T-cell (primary cell): ENCODE results near the gene ADD3. TPM values are rescaled to one million over a fixed set of nuclear protein-coding genes. Genes with fewer than 3 reads are reported as not detected.

Experiments used
- ATAC-seq, 4 experiments: fragments of 200-7000 bp in 3 of 4; fragments of 150-1000 bp in 1 of 4; cut with Tn5 transposase; replicated peaks in 1 of 4; 1 replicate in 3 of 4; 2 replicates in 1 of 4; pipeline ENCODE4 v1.10.0; 2021; ENCODE audit warnings: moderate library complexity in 3 of 4, mild to moderate bottlenecking in 2 of 4, moderate number of reproducible peaks in 1 of 4
- CTCF ChIA-PET, 2 donors: fragments of 300-600 bp; sonication (Branson Sonifier 250); formaldehyde crosslinking; loops; one replicate each; lab custom pipeline; 2022; ENCODE audit warnings: antibody characterized with exemption in 2 of 2; lab: Charles Lee
- POLR2A ChIA-PET, 2 donors: fragments of 300-600 bp; sonication (Branson Sonifier 250); formaldehyde crosslinking; loops; one replicate each; lab custom pipeline; 2022; ENCODE audit warnings: antibody characterized with exemption in 2 of 2; lab: Charles Lee
- DNase-seq, 35 experiments: peaks; one replicate each; pipeline versions ENCODE4 v3.0.0 to v3.0.0-alpha.2; 2013 to 2023
- H3K27ac ChIP-seq: one replicate; pipeline ENCODE4 v1.5.1; 2013; ENCODE audit warnings: low read length
- H3K27me3 ChIP-seq, 2 experiments: replicated peaks in 1 of 2; 1 replicate in 1 of 2; 2 replicates in 1 of 2; pipeline versions ENCODE4 v1.6.1 to v1.7.0; 2013; ENCODE audit warnings: low read length in 1 of 2, mixed read lengths in 1 of 2; ENCODE audit not compliant: control insufficient read depth in 2 of 2, insufficient read depth in 2 of 2; ENCODE audit errors: extremely low read depth in 1 of 2
- H3K36me3 ChIP-seq, 2 donors: 1 replicate in 1 of 2; 2 replicates in 1 of 2; pipeline versions ENCODE4 v1.6.1 to v1.7.0; 2013; ENCODE audit warnings: low read length in 1 of 2; ENCODE audit not compliant: control insufficient read depth in 2 of 2, insufficient read depth in 1 of 2; ENCODE audit errors: extremely low read depth in 1 of 2
- H3K4me1 ChIP-seq, 2 experiments: 1 replicate in 1 of 2; 2 replicates in 1 of 2; pipeline versions ENCODE4 v1.6.1 to v1.7.0; 2013; ENCODE audit warnings: low read length in 2 of 2, mixed read lengths in 1 of 2; ENCODE audit not compliant: insufficient read depth in 2 of 2, control insufficient read depth in 1 of 2; ENCODE audit errors: extremely low read depth in 1 of 2
- H3K4me3 ChIP-seq, 2 donors: 1 replicate in 1 of 2; 2 replicates in 1 of 2; pipeline versions ENCODE4 v1.5.1 to v1.7.0; 2013; ENCODE audit warnings: mild to moderate bottlenecking in 2 of 2, low read length in 1 of 2, moderate library complexity in 1 of 2; ENCODE audit not compliant: control insufficient read depth in 1 of 2; ENCODE audit errors: extremely low read depth in 1 of 2
- H3K9me3 ChIP-seq: 2 replicates; pipeline ENCODE4 v1.7.0; 2013
- H3K27ac Mint-ChIP-seq, 2 donors: one replicate each; pipeline ENCODE4 v1.8.0; 2020 to 2021; ENCODE audit warnings: mild to moderate bottlenecking in 2 of 2, mixed read lengths in 2 of 2
- H3K27me3 Mint-ChIP-seq, 2 donors: one replicate each; pipeline ENCODE4 v1.8.0; 2021 to 2022; ENCODE audit warnings: mixed read lengths in 2 of 2
- H3K36me3 Mint-ChIP-seq: one replicate; pipeline ENCODE4 v1.8.0; 2021; ENCODE audit warnings: mixed read lengths
- H3K4me1 Mint-ChIP-seq, 3 donors: one replicate each; pipeline ENCODE4 v1.8.0; 2020 to 2022; ENCODE audit warnings: mixed read lengths in 3 of 3, mild to moderate bottlenecking in 1 of 3
- H3K4me3 Mint-ChIP-seq, 3 donors: one replicate each; pipeline ENCODE4 v1.8.0; 2020 to 2022; ENCODE audit warnings: mild to moderate bottlenecking in 3 of 3, mixed read lengths in 3 of 3, moderate library complexity in 3 of 3
- H3K9me3 Mint-ChIP-seq, 3 donors: one replicate each; pipeline ENCODE4 v1.8.0; 2020 to 2022; ENCODE audit warnings: mixed read lengths in 3 of 3
- WGBS: methylation state at CpG from one replicate; pipeline ENCODE4 v1.1.5; 2013; ENCODE audit warnings: missing lambda C conversion rate; ENCODE audit not compliant: insufficient coverage; 5-methylcytosine and 5-hydroxymethylcytosine counted together
- total RNA-seq, 35 experiments: library from RNA in 6 of 35; stranded (reverse) in 6 of 35; fragments of 120-200 nt in 1 of 35; gene quantifications; one replicate each; pipeline versions ENCODE4 v1.2.1 to v1.2.4 and lab custom pipeline; 2013 to 2026

Gene ADD3
- total RNA-seq, 5 donors from 2014 or later (not counting 1 experiment from before 2014, with no cell fraction given), result 296 to 481 (median 303) TPM

- no CpG with 5 or more reads among the region's 1 CpG for WGBS
- Mint-ChIP-seq H3K4me1 (peaks cover 0 to 2% (median 0%) of the 10 kb centered on the region in 3 donors), H3K27me3 (no peaks in the 10 kb centered on the region), H3K36me3 (no peaks in the 10 kb centered on the region), H3K9me3 (no peaks in the 10 kb centered on the region), H3K4me3 (no peak overlapping the region), H3K27ac (no peak overlapping the region)
- Histone ChIP-seq H3K4me1 (no peaks in the 10 kb centered on the region), H3K27me3 (no peaks in the 10 kb centered on the region), H3K9me3 (no peaks in the 10 kb centered on the region), H3K27ac (no peak overlapping the region), H3K4me3 (no peak overlapping the region), H3K36me3 (no peaks in the 10 kb centered on the region)
- POLR2A ChIA-PET, result no interaction called here
- no peak for ATAC-seq
- DNase-seq, result no peak
- CTCF ChIA-PET, result interaction anchor here in 1 of 2 donors (0.6 kb wide), 1 partner anchor 638 kb away, joined by 3 read pairs; no protein-coding TSS in a partner anchor
These were observed 45.5 kb upstream of the ADD3 start for GRCh38 chr10:109962247-109962646.

GRCh38 chr10:109963439-109963838 is 44.3 kb upstream of the ADD3 start:
- Histone ChIP-seq H3K4me1 (no peaks in the 10 kb centered on the region), H3K4me3 (no peak overlapping the region), H3K27ac (no peak overlapping the region), H3K9me3 (no peaks in the 10 kb centered on the region), H3K27me3 (no peaks in the 10 kb centered on the region), H3K36me3 (no peaks in the 10 kb centered on the region)
- Mint-ChIP-seq H3K36me3 (no peaks in the 10 kb centered on the region), H3K4me1 (peaks cover 0 to 2% (median 0%) of the 10 kb centered on the region in 3 donors), H3K27me3 (no peaks in the 10 kb centered on the region), H3K9me3 (no peaks in the 10 kb centered on the region), H3K4me3 (no peak overlapping the region), H3K27ac (no peak overlapping the region)
- ChIA-PET CTCF (interaction anchor here in 1 of 2 donors (1.2 kb wide), 1 partner anchor 120 kb away, joined by 3 read pairs; no protein-coding TSS in a partner anchor), POLR2A (no interaction called here)
- DNase-seq (no peak), ATAC-seq (no peak)
- 85% methylated on average over 3 of the region's 5 CpGs for WGBS

GRCh38 chr10:109964318-109964717 is 43.5 kb upstream of the ADD3 start:
- no peak overlapping the region for H3K4me3 Mint-ChIP-seq
- H3K27me3 ChIP-seq, result peaks cover 0 to 2% of the 10 kb centered on the region in 2 experiments
- H3K27ac ChIP-seq, result no peak overlapping the region
- no peaks in the 10 kb centered on the region for H3K4me1 ChIP-seq
- no peak overlapping the region for H3K27ac Mint-ChIP-seq
- no peak for DNase-seq
- POLR2A ChIA-PET, result no interaction called here
- H3K36me3 Mint-ChIP-seq, result no peaks in the 10 kb centered on the region
- no peak overlapping the region for H3K4me3 ChIP-seq
- peaks cover under 1 to 4% of the 10 kb centered on the region in 2 donors for H3K27me3 Mint-ChIP-seq
- H3K9me3 Mint-ChIP-seq, result no peaks in the 10 kb centered on the region
- CTCF ChIA-PET, result interaction anchor here in 1 of 2 donors (0.7 to 1.2 kb wide), 4 partner anchors 12 to 120 kb away, joined by 3 read pairs; no protein-coding TSS in a partner anchor
- no peak for ATAC-seq
- WGBS, result 51% methylated on average over 4 of the region's 10 CpGs
- no peaks in the 10 kb centered on the region for H3K9me3 ChIP-seq
- H3K4me1 Mint-ChIP-seq, result peaks cover 0 to 2% (median 0%) of the 10 kb centered on the region in 3 donors
- H3K36me3 ChIP-seq, result no peaks in the 10 kb centered on the region

GRCh38 chr10:109966961-109967738 is 40.6 kb upstream of the ADD3 start:
- no peaks in the 10 kb centered on the region for H3K4me1 ChIP-seq
- no peak overlapping the region for H3K4me3 ChIP-seq
- DNase-seq (no peak), ATAC-seq (no peak)
- no peak overlapping the region for H3K27ac ChIP-seq
- H3K9me3 ChIP-seq, result no peaks in the 10 kb centered on the region
- peaks cover 0 to 2% of the 10 kb centered on the region in 2 experiments for H3K27me3 ChIP-seq
- H3K36me3 Mint-ChIP-seq, result no peaks in the 10 kb centered on the region
- H3K4me3 Mint-ChIP-seq, result no peak overlapping the region
- H3K27ac Mint-ChIP-seq, result no peak overlapping the region
- peaks cover 0 to 2% (median 0%) of the 10 kb centered on the region in 3 donors for H3K4me1 Mint-ChIP-seq
- H3K36me3 ChIP-seq, result no peaks in the 10 kb centered on the region
- peaks cover 3 to 4% of the 10 kb centered on the region in 2 donors for H3K27me3 Mint-ChIP-seq
- WGBS, result 75% methylated on average over 1 of the region's 9 CpGs
- ChIA-PET CTCF (interaction anchor here (0.6 to 0.9 kb wide), 4 partner anchors 12 to 83 kb away, joined by 3 to 5 read pairs (median 3); no protein-coding TSS in a partner anchor), POLR2A (no interaction called here)
- H3K9me3 Mint-ChIP-seq, result no peaks in the 10 kb centered on the region

- Mint-ChIP-seq H3K9me3 (no peaks in the 10 kb centered on the region), H3K36me3 (no peaks in the 10 kb centered on the region), H3K4me1 (peaks cover 0 to 2% (median 0%) of the 10 kb centered on the region in 3 donors), H3K27ac (no peak overlapping the region), H3K27me3 (peaks cover 3 to 4% of the 10 kb centered on the region in 2 donors), H3K4me3 (no peak overlapping the region)
- DNase-seq (no peak), ATAC-seq (no peak)
- Histone ChIP-seq H3K4me3 (no peak overlapping the region), H3K27me3 (peaks cover 0 to 2% of the 10 kb centered on the region in 2 experiments), H3K4me1 (no peaks in the 10 kb centered on the region), H3K27ac (no peak overlapping the region), H3K9me3 (no peaks in the 10 kb centered on the region), H3K36me3 (no peaks in the 10 kb centered on the region)
- CTCF ChIA-PET, result interaction anchor here (0.6 to 0.9 kb wide), 4 partner anchors 11 to 84 kb away, joined by 3 to 5 read pairs (median 3); no protein-coding TSS in a partner anchor
- POLR2A ChIA-PET, result no interaction called here
These were observed 40.1 kb upstream of the ADD3 start for GRCh38 chr10:109967739-109968088.

- Mint-ChIP-seq H3K9me3 (no peaks in the 10 kb centered on the region), H3K4me3 (no peak overlapping the region), H3K27ac (no peak overlapping the region), H3K27me3 (peaks cover 3 to 4% of the 10 kb centered on the region in 2 donors), H3K36me3 (no peaks in the 10 kb centered on the region), H3K4me1 (peaks cover 0 to 2% (median 0%) of the 10 kb centered on the region in 3 donors)
- no peak overlapping the region for H3K4me3 ChIP-seq
- peaks cover 0 to 2% of the 10 kb centered on the region in 2 experiments for H3K27me3 ChIP-seq
- ChIA-PET POLR2A (interaction anchor here (0.7 kb wide), 2 partner anchors 110 to 1516 kb away, joined by 3 to 4 read pairs; no protein-coding TSS in a partner anchor), CTCF (no interaction called here)
- DNase-seq, result no peak
- H3K9me3 ChIP-seq, result no peaks in the 10 kb centered on the region
- no peaks in the 10 kb centered on the region for H3K4me1 ChIP-seq
- no peaks in the 10 kb centered on the region for H3K36me3 ChIP-seq
- no peak for ATAC-seq
- WGBS, result 83% methylated on average over 13 of the region's 14 CpGs
- no peak overlapping the region for H3K27ac ChIP-seq
These were observed 38.6 kb upstream of the ADD3 start for GRCh38 chr10:109968953-109969759.
